IPS DF 4.7 (cell line): ENCODE results near the gene PRKCE.
"Not testable (repeated sequence)": the region's sequence is repeated elsewhere in the genome, so short reads cannot be mapped to it uniquely, and the experiment has no call there.

Experiments used
- DNase-seq: peaks from one replicate; pipeline ENCODE4 v3.0.0-alpha.2; 2013; ENCODE audit warnings: low spot score; ENCODE audit errors: extremely low read depth

The PRKCE gene

GRCh38 chr2:45857867-45858520 lies 206.5 kb downstream of the PRKCE start:
- DNase-seq, result no peak

- DNase-seq, result not testable (repeated sequence)
These were observed 207.4 kb downstream of the PRKCE start for GRCh38 chr2:45858872-45859271.

- DNase-seq, result no peak
These were observed 208.2 kb downstream of the PRKCE start for GRCh38 chr2:45859682-45860081.

- DNase-seq, result no peak
These were observed 209.0 kb downstream of the PRKCE start for GRCh38 chr2:45860136-45861121.

- DNase-seq, result no peak
These were observed 211.4 kb downstream of the PRKCE start for GRCh38 chr2:45862843-45863242.

GRCh38 chr2:45864121-45864520 lies 212.6 kb downstream of the PRKCE start:
- no peak for DNase-seq

GRCh38 chr2:45867349-45867748 lies 215.9 kb downstream of the PRKCE start:
- DNase-seq, result no peak

- DNase-seq, result no peak
These were observed 216.3 kb downstream of the PRKCE start for GRCh38 chr2:45867800-45868199.

GRCh38 chr2:45869165-45869501 lies 217.7 kb downstream of the PRKCE start:
- no peak for DNase-seq

GRCh38 chr2:45871025-45871424 lies 219.6 kb downstream of the PRKCE start:
- no peak for DNase-seq

- DNase-seq, result no peak
These were observed 220.1 kb downstream of the PRKCE start for GRCh38 chr2:45871541-45871940.

GRCh38 chr2:45872211-45872610 lies 220.7 kb downstream of the PRKCE start:
- DNase-seq, result no peak

- no peak for DNase-seq
These were observed 222.9 kb downstream of the PRKCE start for GRCh38 chr2:45874344-45874743.

- DNase-seq, result no peak
These were observed 225.1 kb downstream of the PRKCE start for GRCh38 chr2:45876611-45877010.

GRCh38 chr2:45879406-45879805 lies 227.9 kb downstream of the PRKCE start:
- no peak for DNase-seq

- DNase-seq, result no peak
These were observed 228.5 kb downstream of the PRKCE start for GRCh38 chr2:45879936-45880335.

- DNase-seq, result no peak
These were observed 230.6 kb downstream of the PRKCE start for GRCh38 chr2:45881970-45882581.

GRCh38 chr2:45882707-45883602 lies 231.5 kb downstream of the PRKCE start:
- DNase-seq, result no peak

GRCh38 chr2:45883603-45884000 lies 232.1 kb downstream of the PRKCE start:
- DNase-seq, result no peak

GRCh38 chr2:45884126-45884525 lies 232.7 kb downstream of the PRKCE start:
- DNase-seq, result no peak

- DNase-seq, result no peak
These were observed 233.7 kb downstream of the PRKCE start for GRCh38 chr2:45885171-45885621.
